ENCODE data around the gene MKX.

MKX gene

GRCh38 chr10:27728338-27728737 lies 17.3 kb downstream of the MKX start:
- no peaks in the 10 kb centered on the region for H3K27me3 ChIP-seq (ENCODE audit: insufficient read depth, poor library complexity, severe bottlenecking)
- H3K4me3 ChIP-seq (replicated peaks; ENCODE audit: insufficient read depth, low read length): no peak overlapping the region
- DNase-seq (ENCODE audit: low read depth in 1 of 2, low spot score in 1 of 2): no peak
- H3K27ac ChIP-seq (replicated peaks): no peak overlapping the region
- TF ChIP-seq SPI1 (IDR thresholded peaks at IDR 0.05; ENCODE audit: borderline replicate concordance, low read depth) (no peak), POLR2AphosphoS5 (IDR thresholded peaks at IDR 0.05; ENCODE audit: low read depth) (no peak), CTCF (IDR thresholded peaks at IDR 0.05; ENCODE audit: insufficient read depth, low read length) (no peak), GABPA (IDR thresholded peaks at IDR 0.05; ENCODE audit: low read depth) (no peak), REST (IDR thresholded peaks at IDR 0.05; ENCODE audit: insufficient replicate concordance, low read depth) (no peak)

GRCh38 chr10:27724287-27724686 lies 21.3 kb downstream of the MKX start:
- Histone ChIP-seq H3K27ac (replicated peaks) (no peak overlapping the region), H3K4me3 (replicated peaks; ENCODE audit: insufficient read depth, low read length) (no peak overlapping the region), H3K27me3 (ENCODE audit: insufficient read depth, poor library complexity, severe bottlenecking) (no peaks in the 10 kb centered on the region)
- DNase-seq (ENCODE audit: low read depth in 1 of 2, low spot score in 1 of 2): no peak
- no peak for TF ChIP-seq REST (IDR thresholded peaks at IDR 0.05; ENCODE audit: insufficient replicate concordance, low read depth)
- no peak for TF ChIP-seq GABPA (IDR thresholded peaks at IDR 0.05; ENCODE audit: low read depth)
- no peak for TF ChIP-seq SPI1 (IDR thresholded peaks at IDR 0.05; ENCODE audit: borderline replicate concordance, low read depth)
- TF ChIP-seq POLR2AphosphoS5 (IDR thresholded peaks at IDR 0.05; ENCODE audit: low read depth): no peak
- no peak for TF ChIP-seq CTCF (IDR thresholded peaks at IDR 0.05; ENCODE audit: insufficient read depth, low read length)

- no peak for DNase-seq (ENCODE audit: low read depth in 1 of 2, low spot score in 1 of 2)
- TF ChIP-seq CTCF (IDR thresholded peaks at IDR 0.05; ENCODE audit: insufficient read depth, low read length): no peak
- TF ChIP-seq POLR2AphosphoS5 (IDR thresholded peaks at IDR 0.05; ENCODE audit: low read depth): no peak
- TF ChIP-seq SPI1 (IDR thresholded peaks at IDR 0.05; ENCODE audit: borderline replicate concordance, low read depth): no peak
- no peak for TF ChIP-seq GABPA (IDR thresholded peaks at IDR 0.05; ENCODE audit: low read depth)
- no peak for TF ChIP-seq REST (IDR thresholded peaks at IDR 0.05; ENCODE audit: insufficient replicate concordance, low read depth)
- Histone ChIP-seq H3K27me3 (ENCODE audit: insufficient read depth, poor library complexity, severe bottlenecking) (no peaks in the 10 kb centered on the region), H3K4me3 (replicated peaks; ENCODE audit: insufficient read depth, low read length) (no peak overlapping the region), H3K27ac (replicated peaks) (no peak overlapping the region)
Measured at GRCh38 chr10:27723436-27723835, 22.2 kb downstream of the MKX start.

All from HL-60 (cell line).